Measurements from ENCODE around the gene NUP160.

DNA sequence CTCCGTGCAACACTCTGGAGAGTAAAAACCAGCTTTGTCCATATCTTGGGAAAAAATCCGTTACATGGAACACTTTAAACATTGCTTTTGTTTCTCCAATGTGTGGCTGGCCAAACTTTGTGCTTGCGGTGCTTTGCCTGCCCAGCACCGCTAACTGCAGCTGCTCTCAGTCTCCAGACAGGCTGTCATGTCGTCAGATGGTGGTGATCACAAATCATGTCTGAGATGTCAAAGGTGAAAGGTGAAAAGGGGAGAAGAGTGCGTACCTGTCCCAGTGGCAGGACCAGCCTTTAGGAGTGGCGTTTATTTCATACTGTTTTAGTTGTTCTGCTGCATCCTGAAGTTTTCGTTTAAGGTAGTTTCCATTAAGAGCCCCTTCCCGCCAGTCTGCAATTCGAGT lies 115.9 kb downstream of the NUP160 start:
- TF ChIP-seq CTCF (IDR thresholded peaks at IDR 0.05) (no peak), POLR2A (IDR thresholded peaks at IDR 0.05) (no peak)

Data from body of pancreas (tissue), 4 donors.